IgD-negative memory B cell (primary cell): ENCODE data around the gene EPB41L2. TPM values are rescaled to one million over a fixed set of nuclear protein-coding genes. Genes with fewer than 3 reads are reported as not detected.

ENCODE experiments used
- H3K27ac Mint-ChIP-seq, 3 donors: one replicate each; pipeline ENCODE4 v1.8.0; 2020 to 2022; ENCODE audit warnings: mild to moderate bottlenecking in 3 of 3, mixed read lengths in 3 of 3, moderate library complexity in 1 of 3
- H3K27me3 Mint-ChIP-seq: one replicate; pipeline ENCODE4 v1.8.0; 2021; ENCODE audit warnings: mixed read lengths
- H3K36me3 Mint-ChIP-seq: one replicate; pipeline ENCODE4 v1.8.0; 2020; ENCODE audit warnings: mild to moderate bottlenecking, mixed read lengths
- H3K4me1 Mint-ChIP-seq, 3 donors: one replicate each; pipeline ENCODE4 v1.8.0; 2020 to 2022; ENCODE audit warnings: mixed read lengths in 3 of 3, mild to moderate bottlenecking in 1 of 3
- H3K4me3 Mint-ChIP-seq, 4 donors: one replicate each; pipeline ENCODE4 v1.8.0; 2020 to 2022; ENCODE audit warnings: mild to moderate bottlenecking in 4 of 4, mixed read lengths in 4 of 4, moderate library complexity in 3 of 4
- H3K9me3 Mint-ChIP-seq, 3 donors: one replicate each; pipeline ENCODE4 v1.8.0; 2020 to 2021; ENCODE audit warnings: mixed read lengths in 3 of 3, mild to moderate bottlenecking in 1 of 3
- polyA plus RNA-seq: library from polyadenylated mRNA; unstranded; fragments of 300-500 nt; fragmentation: Illumina TruSeq; gene quantifications from one replicate; pipeline ENCODE4 v1.2.3, GENCODE V29; 2021

Gene EPB41L2
- polyA plus RNA-seq, 1 donor from 2014 or later, result 21.2 TPM

- H3K27ac Mint-ChIP-seq, result no peak overlapping the region
- H3K36me3 Mint-ChIP-seq, result peaks cover 7% of the 10 kb centered on the region
- peaks cover 0 to 2% (median 0%) of the 10 kb centered on the region in 3 donors for H3K4me1 Mint-ChIP-seq
- no peak overlapping the region for H3K4me3 Mint-ChIP-seq
- H3K9me3 Mint-ChIP-seq, result no peaks in the 10 kb centered on the region
- no peaks in the 10 kb centered on the region for H3K27me3 Mint-ChIP-seq
Measured at GRCh38 chr6:130882370-130882769, 180.7 kb downstream of the EPB41L2 start.

- H3K4me3 Mint-ChIP-seq, result no peak overlapping the region
- H3K9me3 Mint-ChIP-seq, result no peaks in the 10 kb centered on the region
- no peak overlapping the region for H3K27ac Mint-ChIP-seq
- no peaks in the 10 kb centered on the region for H3K27me3 Mint-ChIP-seq
- H3K36me3 Mint-ChIP-seq, result peaks cover 7% of the 10 kb centered on the region
- peaks cover 0 to 2% (median 0%) of the 10 kb centered on the region in 3 donors for H3K4me1 Mint-ChIP-seq
Measured at GRCh38 chr6:130879826-130880225, 183.2 kb downstream of the EPB41L2 start.

GRCh38 chr6:130873746-130874145 is 189.3 kb downstream of the EPB41L2 start:
- H3K27ac Mint-ChIP-seq, result no peak overlapping the region
- no peak overlapping the region for H3K4me3 Mint-ChIP-seq
- H3K36me3 Mint-ChIP-seq, result peaks cover 2% of the 10 kb centered on the region
- no peaks in the 10 kb centered on the region for H3K9me3 Mint-ChIP-seq
- peaks cover 2 to 5% (median 3%) of the 10 kb centered on the region in 3 donors for H3K4me1 Mint-ChIP-seq
- no peaks in the 10 kb centered on the region for H3K27me3 Mint-ChIP-seq

GRCh38 chr6:130872250-130873095 is 190.6 kb downstream of the EPB41L2 start:
- Mint-ChIP-seq H3K9me3 (no peaks in the 10 kb centered on the region), H3K36me3 (peaks cover 2% of the 10 kb centered on the region), H3K4me1 (peaks cover 2 to 5% (median 3%) of the 10 kb centered on the region in 3 donors), H3K4me3 (no peak overlapping the region), H3K27ac (no peak overlapping the region), H3K27me3 (no peaks in the 10 kb centered on the region)

GRCh38 chr6:130870179-130870880 is 192.7 kb downstream of the EPB41L2 start:
- Mint-ChIP-seq H3K9me3 (no peaks in the 10 kb centered on the region), H3K27me3 (no peaks in the 10 kb centered on the region), H3K36me3 (peaks cover 6% of the 10 kb centered on the region), H3K4me1 (peaks cover 2 to 5% (median 3%) of the 10 kb centered on the region in 3 donors), H3K27ac (peak overlapping the region in 1 of 3 donors; percentile 33), H3K4me3 (no peak overlapping the region)

GRCh38 chr6:130869681-130870080 is 193.4 kb downstream of the EPB41L2 start:
- Mint-ChIP-seq H3K27me3 (no peaks in the 10 kb centered on the region), H3K27ac (peak overlapping the region in 1 of 3 donors; percentile 47)

GRCh38 chr6:130865793-130866192 is 197.3 kb downstream of the EPB41L2 start:
- Mint-ChIP-seq H3K27ac (no peak overlapping the region), H3K4me3 (no peak overlapping the region), H3K36me3 (peaks cover 17% of the 10 kb centered on the region), H3K4me1 (no peaks in the 10 kb centered on the region), H3K27me3 (no peaks in the 10 kb centered on the region), H3K9me3 (no peaks in the 10 kb centered on the region)

More at GRCh38 chr6:130869681-130870080, 193.4 kb downstream of the EPB41L2 start:
- H3K4me3 Mint-ChIP-seq, result peak overlapping the region in 1 of 4 donors; percentile 19
- H3K4me1 Mint-ChIP-seq, result peaks cover 2 to 5% (median 3%) of the 10 kb centered on the region in 3 donors
- H3K9me3 Mint-ChIP-seq, result no peaks in the 10 kb centered on the region
- H3K36me3 Mint-ChIP-seq, result peaks cover 6% of the 10 kb centered on the region

GRCh38 chr6:130864344-130864743 is 198.7 kb downstream of the EPB41L2 start:
- Mint-ChIP-seq H3K27ac (no peak overlapping the region), H3K27me3 (no peaks in the 10 kb centered on the region), H3K4me3 (no peak overlapping the region), H3K36me3 (peaks cover 19% of the 10 kb centered on the region), H3K9me3 (no peaks in the 10 kb centered on the region), H3K4me1 (no peaks in the 10 kb centered on the region)

- Mint-ChIP-seq H3K4me1 (no peaks in the 10 kb centered on the region), H3K36me3 (peaks cover 19% of the 10 kb centered on the region), H3K27ac (no peak overlapping the region), H3K27me3 (no peaks in the 10 kb centered on the region), H3K4me3 (no peak overlapping the region), H3K9me3 (no peaks in the 10 kb centered on the region)
Measured at GRCh38 chr6:130863415-130864230, 199.4 kb downstream of the EPB41L2 start.

GRCh38 chr6:130862370-130862769 is 200.7 kb downstream of the EPB41L2 start:
- no peaks in the 10 kb centered on the region for H3K9me3 Mint-ChIP-seq
- no peak overlapping the region for H3K4me3 Mint-ChIP-seq
- H3K4me1 Mint-ChIP-seq, result no peaks in the 10 kb centered on the region
- no peaks in the 10 kb centered on the region for H3K27me3 Mint-ChIP-seq
- H3K27ac Mint-ChIP-seq, result no peak overlapping the region
- H3K36me3 Mint-ChIP-seq, result peaks cover 19% of the 10 kb centered on the region

GRCh38 chr6:130859161-130859867 is 203.7 kb downstream of the EPB41L2 start:
- H3K9me3 Mint-ChIP-seq, result no peaks in the 10 kb centered on the region
- no peaks in the 10 kb centered on the region for H3K4me1 Mint-ChIP-seq
- H3K27me3 Mint-ChIP-seq, result no peaks in the 10 kb centered on the region
- no peak overlapping the region for H3K27ac Mint-ChIP-seq
- H3K36me3 Mint-ChIP-seq, result peaks cover 15% of the 10 kb centered on the region
- H3K4me3 Mint-ChIP-seq, result no peak overlapping the region

- H3K4me3 Mint-ChIP-seq, result no peak overlapping the region
- peaks cover 12% of the 10 kb centered on the region for H3K36me3 Mint-ChIP-seq
- H3K27ac Mint-ChIP-seq, result peak overlapping the region in 1 of 3 donors; percentile 26
Measured at GRCh38 chr6:130858498-130859160, 204.4 kb downstream of the EPB41L2 start.

GRCh38 chr6:130858054-130858453 is 205.0 kb downstream of the EPB41L2 start:
- Mint-ChIP-seq H3K4me3 (no peak overlapping the region), H3K36me3 (peaks cover 7% of the 10 kb centered on the region), H3K9me3 (no peaks in the 10 kb centered on the region), H3K4me1 (no peaks in the 10 kb centered on the region), H3K27me3 (no peaks in the 10 kb centered on the region), H3K27ac (no peak overlapping the region)

More at GRCh38 chr6:130858498-130859160, 204.4 kb downstream of the EPB41L2 start:
- Mint-ChIP-seq H3K4me1 (no peaks in the 10 kb centered on the region), H3K9me3 (no peaks in the 10 kb centered on the region), H3K27me3 (no peaks in the 10 kb centered on the region)
